ENCODE results near the gene SMAD6. TPM values are rescaled to one million over a fixed set of nuclear protein-coding genes. Genes with fewer than 3 reads are reported as not detected.
"Not testable (repeated sequence)": the region's sequence is repeated elsewhere in the genome, so short reads cannot be mapped to it uniquely, and the experiment has no call there.

SMAD6 gene
- total RNA-seq, 1 donor from 2014 or later: 20.3 TPM

GRCh38 chr15:66825731-66826130 lies 123.7 kb downstream of the SMAD6 start:
- intact Hi-C loops (cut with micrococcal nuclease): no loop called here
- H3K4me3 ChIP-seq: no peak overlapping the region
- H3K9me3 ChIP-seq (replicated peaks): no peaks in the 10 kb centered on the region
- H3K27me3 ChIP-seq (ENCODE audit: low read depth): no peaks in the 10 kb centered on the region
- no peaks in the 10 kb centered on the region for H3K36me3 ChIP-seq
- TF ChIP-seq CTCF (IDR thresholded peaks at IDR 0.05; ENCODE audit: borderline replicate concordance): no peak
- H3K27ac ChIP-seq (replicated peaks): no peak overlapping the region
- no peak for DNase-seq
- peaks cover 23% of the 10 kb centered on the region for H3K4me1 ChIP-seq

- no peak overlapping the region for H3K27ac ChIP-seq (replicated peaks)
- no peak overlapping the region for H3K4me3 ChIP-seq
- peaks cover 28% of the 10 kb centered on the region for H3K4me1 ChIP-seq
- DNase-seq: no peak
- no peaks in the 10 kb centered on the region for H3K36me3 ChIP-seq
- TF ChIP-seq CTCF (IDR thresholded peaks at IDR 0.05; ENCODE audit: borderline replicate concordance): no peak
- no peaks in the 10 kb centered on the region for H3K9me3 ChIP-seq (replicated peaks)
- no peaks in the 10 kb centered on the region for H3K27me3 ChIP-seq (ENCODE audit: low read depth)
- intact Hi-C loops (cut with micrococcal nuclease): no loop called here
Measured at GRCh38 chr15:66826507-66826906, 124.5 kb downstream of the SMAD6 start.

GRCh38 chr15:66827039-66827697 lies 125.1 kb downstream of the SMAD6 start:
- Histone ChIP-seq H3K9me3 (replicated peaks) (no peaks in the 10 kb centered on the region), H3K36me3 (no peaks in the 10 kb centered on the region), H3K27ac (replicated peaks) (no peak overlapping the region), H3K4me1 (peaks cover 28% of the 10 kb centered on the region), H3K27me3 (ENCODE audit: low read depth) (no peaks in the 10 kb centered on the region), H3K4me3 (no peak overlapping the region)
- TF ChIP-seq CTCF (IDR thresholded peaks at IDR 0.05; ENCODE audit: borderline replicate concordance): no peak
- DNase-seq: no peak
- intact Hi-C loops (cut with micrococcal nuclease): no loop called here

DNA sequence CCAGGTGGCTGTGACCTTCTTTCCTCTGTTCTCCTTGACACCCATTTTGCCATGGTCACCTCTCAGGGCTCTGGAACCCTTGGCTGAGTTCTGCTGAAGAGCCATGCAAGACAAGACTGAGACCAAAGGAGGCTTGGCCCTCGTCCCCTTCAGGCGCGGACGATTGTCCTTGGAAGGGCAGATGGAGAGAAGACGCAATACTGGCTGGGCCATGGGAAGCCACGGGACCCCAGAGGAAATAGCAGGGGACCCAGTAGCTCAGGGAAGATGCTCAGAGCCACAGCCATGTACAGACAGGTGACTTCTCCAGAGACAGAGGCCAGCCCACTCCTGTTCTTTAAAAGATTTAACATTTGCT lies 125.6 kb downstream of the SMAD6 start:
- no peak for DNase-seq
- no peak for TF ChIP-seq CTCF (IDR thresholded peaks at IDR 0.05; ENCODE audit: borderline replicate concordance)
- no peaks in the 10 kb centered on the region for H3K36me3 ChIP-seq

GRCh38 chr15:66828817-66829541 lies 126.9 kb downstream of the SMAD6 start:
- not testable (repeated sequence) for H3K4me3 ChIP-seq
- H3K27ac ChIP-seq (replicated peaks): peak overlapping the region; percentile 83

More for the DNA sequence above, 125.6 kb downstream of the SMAD6 start:
- Histone ChIP-seq H3K4me3 (no peak overlapping the region), H3K9me3 (replicated peaks) (no peaks in the 10 kb centered on the region), H3K27ac (replicated peaks) (no peak overlapping the region), H3K27me3 (ENCODE audit: low read depth) (no peaks in the 10 kb centered on the region), H3K4me1 (peaks cover 28% of the 10 kb centered on the region)
- intact Hi-C loops (cut with micrococcal nuclease): no loop called here

DNA sequence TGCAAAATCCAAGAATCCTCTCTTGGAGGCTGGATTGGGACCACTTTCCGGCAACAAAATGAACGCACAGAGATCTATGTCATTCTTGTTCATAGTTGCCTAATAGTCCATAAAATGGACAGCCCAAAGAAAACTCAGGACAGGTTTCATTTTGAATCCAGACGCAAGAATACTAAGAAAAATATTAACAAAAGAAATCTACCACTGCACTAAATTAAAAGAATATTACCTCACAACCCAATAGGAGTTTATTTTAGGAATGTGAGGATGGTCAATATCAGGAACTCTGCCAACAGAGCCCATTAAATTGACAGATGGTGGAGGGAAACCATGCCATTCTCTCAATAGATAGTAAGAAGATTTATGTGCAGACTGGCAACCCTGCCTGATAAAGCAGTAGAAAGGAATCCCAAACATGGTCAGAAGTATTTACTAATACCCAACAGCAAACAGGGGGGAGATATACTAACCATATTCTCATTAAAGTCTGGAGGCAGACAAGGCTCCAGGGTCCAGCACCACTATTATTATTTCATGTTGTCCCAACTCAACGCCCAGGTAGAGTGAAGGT lies 127.6 kb downstream of the SMAD6 start:
- DNase-seq: no peak
- H3K27me3 ChIP-seq (ENCODE audit: low read depth): no peaks in the 10 kb centered on the region
- peaks cover 25% of the 10 kb centered on the region for H3K4me1 ChIP-seq
- H3K9me3 ChIP-seq (replicated peaks): no peaks in the 10 kb centered on the region
- H3K27ac ChIP-seq (replicated peaks): peak overlapping the region; percentile 83
- no peak overlapping the region for H3K4me3 ChIP-seq
- H3K36me3 ChIP-seq: no peaks in the 10 kb centered on the region
- intact Hi-C loops (cut with micrococcal nuclease): no loop called here
- TF ChIP-seq CTCF (IDR thresholded peaks at IDR 0.05; ENCODE audit: borderline replicate concordance): no peak

More at GRCh38 chr15:66828817-66829541, 126.9 kb downstream of the SMAD6 start:
- intact Hi-C loops (cut with micrococcal nuclease); H3K36me3 ChIP-seq; H3K27me3 ChIP-seq (ENCODE audit: low read depth); H3K9me3 ChIP-seq (replicated peaks); DNase-seq: not testable (repeated sequence)
- peaks cover 28% of the 10 kb centered on the region for H3K4me1 ChIP-seq
